HUDEP-2 (cell line): ENCODE measurements around the gene KDELR1.
A peak's percentile ranks its signal among the peaks of the same experiment; 100 is the strongest.

Experiments
- DNase-seq, 76 experiments: peaks; one replicate each; lab custom pipeline; 2025; ENCODE audit not compliant: unreplicated experiment in 76 of 76; lab: John Stamatoyannopoulos, UW

Gene KDELR1

DNA sequence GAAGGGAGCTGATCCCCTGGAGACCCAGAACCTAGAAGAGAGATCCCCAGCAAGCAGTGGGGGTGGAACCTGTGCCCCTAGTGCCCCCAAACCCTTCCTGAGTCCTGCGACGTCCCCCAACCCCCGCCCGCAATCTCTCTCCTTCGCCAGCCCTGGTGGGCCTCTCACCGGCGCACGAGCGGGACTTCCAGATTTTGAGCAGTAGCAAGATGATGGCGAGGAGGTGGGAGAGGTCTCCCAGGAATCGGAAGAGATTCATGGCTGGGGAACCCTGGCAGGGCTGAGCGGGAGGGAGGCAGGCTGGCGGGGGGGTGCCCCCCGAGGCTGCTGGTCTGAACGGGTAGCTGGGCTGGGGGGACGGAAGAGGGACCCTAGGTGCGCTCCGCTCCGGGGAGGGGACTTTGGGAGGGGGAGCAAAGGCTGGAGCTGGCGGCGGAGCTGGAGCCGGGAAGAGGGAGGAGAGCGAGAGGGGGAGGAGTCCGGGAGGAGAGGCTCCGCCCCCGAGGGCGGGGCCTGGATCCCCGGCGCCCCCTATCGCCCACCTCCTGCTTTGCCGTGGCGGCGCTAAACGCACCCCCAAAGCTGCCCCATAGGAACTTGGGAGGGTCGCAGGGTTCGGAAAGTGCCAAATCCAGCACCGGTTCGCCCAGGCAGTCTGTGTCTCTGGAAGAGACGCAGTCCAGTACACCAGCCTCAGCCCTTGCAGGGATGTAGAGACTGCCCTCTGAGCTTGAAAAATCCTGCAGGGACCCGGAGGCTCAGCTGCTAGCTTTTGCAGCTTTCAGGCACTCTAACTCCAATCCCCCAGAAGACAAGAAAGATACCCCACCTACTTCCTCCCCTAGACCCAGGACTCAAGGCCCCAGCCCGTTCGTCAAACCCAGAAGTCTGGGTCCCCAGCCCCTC is at the start of gene KDELR1:
Gene KDELR1 (minus strand): TSS at position 452 of the 906 bp plus-strand sequence. CDS start 193 bp downstream, at position 259.
- peak in 59 of 76 experiments; percentile 25 to 90 (median 60) for DNase-seq

DNA sequence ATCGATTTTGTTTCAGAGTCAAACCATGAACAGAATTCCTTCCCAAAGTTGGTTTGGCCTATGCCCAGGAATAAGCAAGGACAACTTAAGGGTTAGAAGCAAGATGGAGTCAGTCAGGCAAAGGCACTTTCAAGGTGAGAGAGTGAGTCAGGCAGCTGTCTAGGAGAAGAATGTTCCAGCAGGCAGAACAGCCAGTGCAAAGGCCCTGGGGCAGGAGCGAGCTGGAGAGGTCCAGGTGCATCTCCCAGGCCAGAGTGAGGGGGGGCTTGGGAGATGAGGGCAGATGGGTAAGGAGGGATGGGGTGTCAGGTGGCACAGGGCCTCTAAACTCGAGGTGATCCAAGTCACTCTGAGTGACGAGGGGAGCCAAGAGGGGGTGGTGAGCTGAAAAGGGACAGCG is 45.2 kb upstream of the KDELR1 start:
- DNase-seq = no peak

DNA sequence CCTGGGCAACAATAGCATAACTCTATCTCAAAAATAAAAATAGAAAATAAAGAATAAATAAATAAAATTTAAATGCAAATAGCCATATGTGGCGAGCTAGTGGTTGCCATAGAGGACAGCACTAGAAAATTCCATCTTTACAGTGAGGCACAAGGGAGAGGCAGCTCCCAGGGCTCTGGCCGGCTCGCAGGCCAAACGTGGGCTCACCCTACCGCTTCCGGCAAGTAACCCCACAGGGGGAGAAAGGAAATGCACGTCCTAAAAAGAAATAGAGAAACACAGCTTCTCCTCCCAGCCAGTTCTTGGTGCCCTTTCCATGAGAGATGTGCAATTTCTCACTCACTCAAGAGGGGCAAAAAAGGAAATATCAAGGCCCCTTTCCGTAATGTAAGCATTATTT is 42.0 kb upstream of the KDELR1 start:
- DNase-seq = no peak

DNA sequence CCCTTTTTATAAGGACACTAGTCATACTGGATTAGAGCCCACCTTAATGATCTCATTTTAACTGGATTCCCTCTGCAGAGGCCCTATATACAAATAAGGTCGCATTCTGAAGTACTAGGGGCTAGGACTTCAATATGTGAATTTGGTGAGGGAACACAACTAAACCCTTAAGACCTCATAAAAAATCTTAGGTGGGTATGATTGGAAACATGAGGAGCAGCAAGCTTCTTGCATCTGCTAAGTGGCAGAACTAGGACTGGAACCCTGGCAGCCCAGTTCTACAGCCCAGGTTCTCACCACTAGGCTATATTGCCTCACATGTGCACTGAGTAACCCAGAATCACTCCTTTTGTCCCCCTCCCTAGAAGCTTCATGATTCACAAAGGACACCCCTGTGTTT is 37.3 kb upstream of the KDELR1 start:
- DNase-seq = no peak

DNA sequence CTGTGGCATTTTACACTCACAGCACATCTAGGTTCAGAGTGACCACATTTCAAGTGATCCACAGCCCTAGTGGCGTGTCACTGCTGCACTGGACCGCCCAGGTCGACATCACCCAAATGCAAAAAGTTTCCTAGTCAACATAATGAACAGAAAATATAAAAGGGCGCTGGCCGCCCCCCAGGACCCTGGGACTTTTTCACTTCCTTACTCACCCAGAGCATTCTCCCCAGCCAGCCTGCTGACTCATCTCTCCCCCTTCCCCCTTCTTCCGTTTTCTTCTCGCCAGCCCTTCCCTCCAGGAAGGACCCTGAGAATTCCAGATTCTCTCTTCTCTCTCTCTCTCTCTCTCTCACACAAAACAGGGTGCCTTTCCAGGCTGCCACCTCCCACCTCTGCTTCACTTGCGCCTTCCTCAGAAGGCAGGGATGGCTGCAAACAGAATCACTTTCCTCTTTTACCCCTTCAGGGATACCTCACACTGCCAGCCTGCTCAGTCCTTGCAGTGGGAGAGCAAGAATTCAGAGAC is 33.4 kb upstream of the KDELR1 start:
- DNase-seq = no peak

DNA sequence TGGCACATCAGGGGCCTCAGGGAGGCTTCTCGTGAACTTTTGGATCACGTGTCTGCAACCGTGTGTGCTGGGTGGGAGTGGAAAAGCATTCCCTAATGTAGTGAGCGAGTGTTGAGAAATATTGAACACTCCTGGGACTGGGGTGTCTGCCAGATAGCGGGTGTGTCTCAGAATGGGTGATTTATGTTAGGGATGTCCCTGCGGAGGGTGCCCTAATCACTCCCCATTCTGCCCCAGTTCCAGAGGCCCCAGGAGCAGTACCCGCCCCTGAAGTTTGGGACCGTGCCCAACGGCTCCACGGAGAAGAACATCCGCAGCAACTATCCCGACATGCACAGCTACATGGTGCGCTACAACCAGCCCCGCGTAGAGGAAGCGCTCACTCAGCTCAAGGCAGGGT is 30.2 kb upstream of the KDELR1 start:
- peak in 1 of 76 experiments; percentile 10 for DNase-seq

DNA sequence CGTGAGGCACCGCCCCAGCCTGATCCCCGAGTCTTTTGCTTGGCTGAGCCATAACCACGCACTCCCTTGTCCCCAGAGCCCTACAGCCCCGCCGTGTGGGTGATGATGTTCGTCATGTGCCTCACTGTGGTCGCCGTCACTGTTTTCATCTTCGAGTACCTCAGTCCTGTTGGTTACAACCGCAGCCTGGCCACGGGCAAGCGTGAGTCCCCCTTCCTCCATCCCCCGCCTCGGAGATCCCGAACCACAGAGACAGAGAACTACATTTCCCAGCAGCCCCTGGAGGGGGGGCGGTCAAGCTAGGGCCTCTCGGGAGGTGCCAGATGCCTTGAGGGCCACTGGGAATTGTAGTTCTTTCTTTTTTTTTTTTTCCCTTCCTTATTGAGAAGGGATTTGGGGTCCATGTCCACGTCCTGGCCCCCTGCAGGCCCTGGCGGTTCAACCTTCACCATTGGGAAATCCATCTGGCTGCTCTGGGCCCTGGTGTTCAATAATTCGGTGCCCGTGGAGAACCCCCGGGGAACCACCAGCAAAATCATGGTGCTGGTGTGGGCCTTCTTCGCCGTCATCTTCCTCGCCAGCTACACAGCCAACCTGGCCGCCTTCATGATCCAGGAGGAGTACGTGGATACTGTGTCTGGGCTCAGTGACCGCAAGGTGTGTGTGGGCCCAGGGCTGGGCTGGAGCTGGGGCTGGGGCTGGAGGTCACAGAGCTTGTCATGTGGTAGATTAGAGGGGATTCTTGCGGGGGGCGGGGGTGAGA is 28.0 kb upstream of the KDELR1 start:
- DNase-seq = peak in 53 of 76 experiments; percentile 13 to 72 (median 44)

DNA sequence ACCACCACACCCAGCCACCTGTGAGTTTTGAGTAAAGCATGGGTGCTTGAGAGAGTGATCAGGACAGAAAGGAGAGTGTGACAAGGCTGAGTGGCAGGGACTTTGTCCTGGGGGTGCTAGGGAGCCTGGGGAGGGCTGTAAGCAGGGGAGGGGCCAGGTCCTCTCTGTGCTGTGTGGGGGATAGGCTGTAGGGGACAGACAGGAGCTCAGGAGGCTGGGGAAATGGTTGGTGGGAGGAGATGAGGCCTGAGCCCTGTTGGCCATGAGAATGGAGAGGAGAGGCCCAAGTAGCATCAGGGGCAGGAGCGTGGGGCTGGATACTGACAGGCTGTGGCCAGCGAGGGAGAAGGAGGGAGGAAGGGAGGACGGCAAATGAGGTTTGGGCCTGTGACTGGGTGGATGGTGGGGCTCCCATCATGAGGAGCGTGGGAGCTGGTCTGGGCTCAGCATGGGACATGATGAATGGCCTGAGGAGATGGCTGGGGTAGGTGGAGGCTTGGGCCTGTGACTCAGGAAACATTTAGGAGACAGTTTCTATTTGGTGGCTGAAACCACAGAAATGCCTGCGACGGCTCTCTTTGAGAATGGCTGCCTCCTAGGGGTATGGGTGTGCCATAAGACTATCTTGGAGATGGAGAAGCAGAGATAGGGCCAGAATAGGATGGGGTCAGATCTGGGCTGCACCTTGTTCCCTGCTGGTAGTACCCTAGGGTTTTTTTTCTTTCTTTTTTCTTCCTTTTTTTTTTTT is 27.1 kb upstream of the KDELR1 start:
- DNase-seq = peak in 17 of 76 experiments; percentile 11 to 70 (median 29)

DNA sequence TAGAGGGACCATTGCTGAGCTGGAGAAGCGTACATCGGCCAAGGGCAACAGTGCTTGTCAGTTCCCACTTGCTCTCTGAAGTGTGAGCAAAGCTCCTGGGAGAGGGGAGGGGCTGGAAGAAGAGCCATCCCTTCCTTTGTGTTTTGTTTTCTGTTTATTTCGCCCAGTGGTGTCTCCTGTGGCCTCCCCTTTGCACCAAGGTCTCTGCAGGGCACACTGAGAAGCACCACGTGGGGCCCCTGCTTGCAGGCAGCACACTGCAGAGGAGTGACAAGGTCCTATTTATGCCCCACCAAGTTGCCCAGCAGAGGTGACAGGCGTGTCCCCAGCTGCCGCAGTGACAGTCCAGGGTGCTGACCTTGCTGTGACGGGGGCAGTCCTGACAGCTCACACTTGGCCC is 26.1 kb upstream of the KDELR1 start:
- DNase-seq = no peak

DNA sequence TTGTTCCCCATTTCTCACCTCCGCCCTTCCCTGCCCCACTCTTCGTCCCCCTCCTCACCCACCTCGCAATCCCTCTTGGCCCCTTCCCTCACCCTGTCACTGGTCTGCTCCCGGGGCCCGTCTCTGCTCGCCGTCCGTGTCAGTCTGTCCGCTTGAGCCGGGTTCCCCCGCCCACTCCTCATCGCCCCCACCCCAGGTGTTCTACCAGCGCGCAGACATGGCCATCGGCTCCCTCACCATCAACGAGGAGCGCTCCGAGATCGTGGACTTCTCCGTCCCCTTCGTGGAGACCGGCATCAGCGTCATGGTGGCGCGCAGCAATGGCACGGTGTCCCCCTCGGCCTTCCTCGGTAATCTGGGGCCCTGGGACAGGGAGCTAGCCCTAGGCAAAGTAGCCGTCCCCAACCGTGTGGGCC is 24.5 kb upstream of the KDELR1 start:
- DNase-seq = no peak

DNA sequence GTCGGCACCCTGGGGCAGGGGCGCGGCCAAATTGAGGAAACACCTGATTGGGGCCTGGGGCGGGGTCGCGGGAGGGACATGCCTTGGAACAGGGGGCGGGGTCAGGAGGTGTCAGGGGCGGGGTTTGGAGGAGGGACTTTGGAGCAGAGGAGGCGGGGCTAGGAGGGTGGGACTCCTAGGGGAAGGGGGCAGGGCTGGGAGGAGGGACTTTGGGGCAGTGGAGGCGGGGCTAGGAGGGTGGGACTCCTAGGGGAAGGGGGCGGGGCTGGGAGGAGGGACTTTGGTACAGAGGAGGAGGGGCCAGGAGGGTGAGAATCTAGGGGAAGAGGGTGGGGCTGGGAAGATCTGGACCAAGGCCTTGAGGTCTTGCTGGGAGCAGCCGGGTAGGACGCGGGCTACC is 24.0 kb upstream of the KDELR1 start:
- DNase-seq = peak in 70 of 76 experiments; percentile 36 to 99 (median 91)

DNA sequence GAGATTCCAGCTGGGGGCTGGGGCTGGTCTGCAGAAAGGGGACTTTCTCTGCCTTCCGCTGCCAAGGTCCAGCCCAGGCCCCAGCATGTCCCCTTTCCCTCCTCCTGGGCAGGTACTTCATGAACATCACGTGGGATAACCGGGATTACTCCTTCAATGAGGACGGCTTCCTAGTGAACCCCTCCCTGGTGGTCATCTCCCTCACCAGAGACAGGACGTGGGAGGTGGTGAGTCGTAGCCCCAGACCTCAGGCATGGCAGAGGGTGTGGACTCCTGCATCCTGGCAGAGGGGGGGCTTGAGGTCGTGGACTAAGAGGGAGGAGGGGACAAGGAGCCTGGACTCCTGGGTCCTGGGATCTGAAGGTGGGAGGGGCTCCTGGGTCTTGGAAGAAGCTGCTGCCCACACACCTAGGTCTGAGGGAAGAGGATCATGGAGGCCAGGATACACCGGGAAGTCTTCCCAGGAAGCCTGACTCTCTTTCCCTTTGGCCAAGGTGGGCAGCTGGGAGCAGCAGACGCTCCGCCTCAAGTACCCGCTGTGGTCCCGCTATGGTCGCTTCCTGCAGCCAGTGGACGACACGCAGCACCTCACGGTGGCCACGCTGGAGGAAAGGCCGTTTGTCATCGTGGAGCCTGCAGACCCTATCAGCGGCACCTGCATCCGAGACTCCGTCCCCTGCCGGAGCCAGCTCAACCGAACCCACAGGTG is 22.7 kb upstream of the KDELR1 start:
- no peak for DNase-seq

DNA sequence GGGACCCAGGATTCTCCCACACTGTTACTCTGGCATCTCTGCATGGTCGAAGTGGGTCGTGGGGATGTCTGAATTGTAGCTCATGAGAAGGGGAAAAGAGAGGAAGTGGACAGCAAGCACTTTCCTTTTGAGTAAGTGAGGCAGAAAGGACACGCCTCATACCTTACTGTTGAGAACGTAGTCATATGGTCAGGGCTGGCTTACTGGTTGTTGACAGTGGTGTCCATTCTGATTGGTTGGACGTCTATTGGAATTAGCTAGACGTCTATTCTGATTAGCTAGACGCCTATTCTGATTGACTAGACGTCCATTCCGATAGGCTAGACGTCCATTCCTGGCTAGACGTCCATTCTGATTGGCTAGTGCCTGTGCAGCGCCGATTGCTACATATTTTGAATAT is 14.5 kb upstream of the KDELR1 start:
- DNase-seq = no peak

DNA sequence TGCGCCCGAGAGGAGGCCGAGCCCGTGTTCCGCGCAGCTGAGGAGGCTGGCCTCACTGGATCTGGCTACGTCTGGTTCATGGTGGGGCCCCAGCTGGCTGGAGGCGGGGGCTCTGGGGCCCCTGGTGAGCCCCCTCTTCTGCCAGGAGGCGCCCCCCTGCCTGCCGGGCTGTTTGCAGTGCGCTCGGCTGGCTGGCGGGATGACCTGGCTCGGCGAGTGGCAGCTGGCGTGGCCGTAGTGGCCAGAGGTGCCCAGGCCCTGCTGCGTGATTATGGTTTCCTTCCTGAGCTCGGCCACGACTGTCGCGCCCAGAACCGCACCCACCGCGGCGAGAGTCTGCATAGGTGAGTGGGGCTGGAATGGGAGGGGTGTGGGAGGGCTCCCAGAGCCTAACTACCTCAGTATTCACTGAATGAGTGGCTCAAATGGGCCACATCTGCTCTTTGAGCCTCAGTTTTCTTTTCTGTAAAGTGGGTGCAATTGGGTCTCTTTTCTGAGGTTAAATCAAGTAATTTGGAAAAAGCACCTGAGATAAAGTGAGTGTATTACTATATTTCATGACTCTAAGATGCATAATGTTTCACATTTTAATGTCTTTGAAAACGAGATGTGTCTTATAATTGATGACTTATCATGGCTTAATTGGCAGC is 13.8 kb upstream of the KDELR1 start:
- DNase-seq = no peak

DNA sequence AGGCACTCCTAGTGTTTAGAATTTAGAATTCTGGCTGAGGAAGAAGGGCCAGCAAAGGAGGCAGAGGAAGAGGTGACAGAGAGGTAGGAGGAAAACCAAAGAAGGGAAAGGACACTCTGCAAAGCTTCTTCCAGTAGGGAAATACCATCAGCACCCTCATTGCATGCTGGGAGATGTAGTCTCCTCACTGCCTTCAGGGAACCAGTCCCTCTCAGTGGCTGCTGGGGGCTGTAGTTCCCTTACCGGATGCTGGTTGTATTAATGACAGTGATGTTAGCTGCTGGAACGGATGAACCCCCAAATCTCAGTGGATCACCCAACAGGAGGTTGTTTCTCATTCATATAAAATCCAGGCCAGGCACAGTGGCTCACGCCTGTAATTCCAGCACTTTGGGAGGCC is 12.3 kb upstream of the KDELR1 start:
- peak in 40 of 76 experiments; percentile 11 to 68 (median 38) for DNase-seq

DNA sequence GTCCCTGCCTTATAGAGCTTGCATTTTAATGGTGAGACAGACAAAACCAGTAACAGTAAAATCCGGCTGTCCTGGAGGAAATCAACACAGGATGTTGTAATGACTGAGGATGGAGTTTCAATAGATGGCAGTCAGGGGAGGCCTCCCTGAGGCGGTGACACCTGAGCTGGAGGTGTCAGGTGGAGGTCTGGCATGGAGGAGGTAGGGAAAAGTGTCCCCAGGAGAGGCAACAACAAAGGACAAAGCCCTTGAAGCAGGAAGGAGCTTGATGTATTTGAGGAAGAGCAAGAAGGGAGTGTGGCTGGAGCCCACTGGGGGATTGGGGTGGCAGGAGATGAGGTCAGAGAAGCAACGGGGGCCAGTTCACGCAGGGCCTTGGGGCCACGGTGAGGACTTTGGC is 9.9 kb upstream of the KDELR1 start:
- DNase-seq = no peak

DNA sequence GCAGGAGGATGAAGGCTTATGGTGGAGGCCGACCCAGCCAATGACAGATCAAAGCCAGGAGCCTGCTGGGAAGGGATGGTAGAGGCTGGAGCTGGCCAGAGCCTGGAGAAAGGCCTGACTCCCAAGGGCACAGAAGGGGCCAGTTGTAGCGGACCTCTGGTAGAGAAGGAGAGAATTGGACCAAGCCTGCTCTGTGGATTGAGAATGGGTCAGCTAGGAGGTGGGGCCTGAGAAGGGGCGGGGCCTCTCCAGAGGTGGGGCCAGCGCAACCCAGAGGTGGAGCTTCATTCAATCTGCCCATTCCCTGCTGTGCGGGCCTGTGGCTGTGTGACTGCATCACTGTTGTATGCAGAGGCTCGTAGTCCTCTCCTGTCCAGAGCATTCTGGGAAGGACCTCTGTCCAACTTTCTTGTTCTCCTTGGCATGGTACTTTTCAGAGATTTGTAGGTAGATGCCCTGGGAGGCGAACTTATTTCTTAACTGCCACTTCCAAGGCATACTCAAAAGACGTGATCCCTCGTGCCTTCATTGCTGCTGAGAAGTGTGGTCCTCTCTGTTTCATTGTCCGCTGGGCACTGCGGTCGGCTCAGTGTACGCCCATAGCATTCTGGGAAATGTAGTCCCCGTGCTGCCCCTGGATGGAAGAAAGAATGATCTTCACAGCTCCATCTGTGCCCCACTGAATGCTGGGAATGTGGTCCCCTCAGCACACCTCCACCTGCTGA is 8.8 kb upstream of the KDELR1 start:
- DNase-seq = peak in 33 of 76 experiments; percentile 16 to 53 (median 32)

DNA sequence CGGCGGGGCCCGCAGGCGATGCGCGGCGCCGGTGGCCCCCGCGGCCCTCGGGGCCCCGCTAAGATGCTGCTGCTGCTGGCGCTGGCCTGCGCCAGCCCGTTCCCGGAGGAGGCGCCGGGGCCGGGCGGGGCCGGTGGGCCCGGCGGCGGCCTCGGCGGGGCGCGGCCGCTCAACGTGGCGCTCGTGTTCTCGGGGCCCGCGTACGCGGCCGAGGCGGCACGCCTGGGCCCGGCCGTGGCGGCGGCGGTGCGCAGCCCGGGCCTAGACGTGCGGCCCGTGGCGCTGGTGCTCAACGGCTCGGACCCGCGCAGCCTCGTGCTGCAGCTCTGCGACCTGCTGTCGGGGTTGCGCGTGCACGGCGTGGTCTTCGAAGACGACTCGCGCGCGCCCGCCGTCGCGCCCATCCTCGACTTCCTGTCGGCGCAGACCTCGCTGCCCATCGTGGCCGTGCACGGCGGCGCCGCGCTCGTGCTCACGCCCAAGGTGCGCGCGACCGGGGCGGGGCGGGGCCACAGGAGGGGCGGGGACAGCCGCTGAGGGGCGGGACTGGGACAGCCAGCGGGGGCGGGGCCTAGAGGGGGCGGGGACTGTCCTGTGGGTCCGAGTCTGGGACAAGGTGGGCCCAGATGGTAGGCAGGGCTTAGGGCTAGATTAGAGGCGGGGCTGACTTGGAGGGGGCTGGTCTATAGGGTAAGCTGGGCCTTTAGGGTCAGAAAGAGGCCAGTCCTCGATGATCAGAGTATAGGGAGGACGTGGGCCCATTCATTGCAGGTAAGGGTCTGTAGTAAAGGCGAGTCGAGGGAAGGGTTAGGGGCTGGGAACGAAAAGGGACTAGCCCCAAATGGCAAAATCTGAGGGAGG is 7.3 kb upstream of the KDELR1 start:
- DNase-seq = peak in 74 of 76 experiments; percentile 72 to 98 (median 94)
